Parathyroid adenoma (tissue), 2 donors: Measurements from ENCODE around the gene ONECUT1.

Source experiments
- H2AFZ ChIP-seq: fragments of 300-600 bp; sonication (generic); one replicate; pipeline ENCODE4 v1.7.0; 2017; ENCODE audit warnings: antibody characterized with exemption, mild to moderate bottlenecking
- H3K27ac ChIP-seq: fragments of 300-600 bp; sonication (generic); one replicate; pipeline ENCODE4 v1.7.0; 2017
- H3K27me3 ChIP-seq: fragments of 300-600 bp; sonication (generic); one replicate; pipeline ENCODE4 v1.7.0; 2017; ENCODE audit warnings: low read length; ENCODE audit not compliant: control insufficient read depth, insufficient read depth
- H3K36me3 ChIP-seq: fragments of 300-600 bp; sonication (generic); one replicate; pipeline ENCODE4 v1.7.0; 2017; ENCODE audit warnings: low read length; ENCODE audit not compliant: control insufficient read depth, insufficient read depth
- H3K4me1 ChIP-seq: fragments of 300-600 bp; sonication (generic); one replicate; pipeline ENCODE4 v1.7.0; 2017; ENCODE audit warnings: control low read depth
- H3K4me2 ChIP-seq: fragments of 300-600 bp; sonication (generic); one replicate; pipeline ENCODE4 v1.7.0; 2017; ENCODE audit warnings: low read length
- H3K4me3 ChIP-seq: fragments of 300-600 bp; sonication (generic); one replicate; pipeline ENCODE4 v1.7.0; 2017; ENCODE audit warnings: low read depth, low read length
- H3K79me2 ChIP-seq: fragments of 300-600 bp; sonication (generic); one replicate; pipeline ENCODE4 v1.7.0; 2017; ENCODE audit warnings: control low read depth
- H3K9ac ChIP-seq: fragments of 300-600 bp; sonication (generic); one replicate; pipeline ENCODE4 v1.7.0; 2017; ENCODE audit warnings: mild to moderate bottlenecking
- H3K9me3 ChIP-seq: fragments of 300-600 bp; sonication (generic); one replicate; pipeline ENCODE4 v1.7.0; 2017; ENCODE audit warnings: low read length; ENCODE audit not compliant: control insufficient read depth
- TF ChIP-seq, protein P1 (sequence below): fragments of 300-600 bp; sonication (generic); IDR thresholded peaks from one replicate; pipeline ENCODE4 v1.7.0; 2017; ENCODE audit warnings: antibody characterized with exemption, mild to moderate bottlenecking
- donor health status: primary hyperparathyroidism.

ONECUT1 gene

DNA sequence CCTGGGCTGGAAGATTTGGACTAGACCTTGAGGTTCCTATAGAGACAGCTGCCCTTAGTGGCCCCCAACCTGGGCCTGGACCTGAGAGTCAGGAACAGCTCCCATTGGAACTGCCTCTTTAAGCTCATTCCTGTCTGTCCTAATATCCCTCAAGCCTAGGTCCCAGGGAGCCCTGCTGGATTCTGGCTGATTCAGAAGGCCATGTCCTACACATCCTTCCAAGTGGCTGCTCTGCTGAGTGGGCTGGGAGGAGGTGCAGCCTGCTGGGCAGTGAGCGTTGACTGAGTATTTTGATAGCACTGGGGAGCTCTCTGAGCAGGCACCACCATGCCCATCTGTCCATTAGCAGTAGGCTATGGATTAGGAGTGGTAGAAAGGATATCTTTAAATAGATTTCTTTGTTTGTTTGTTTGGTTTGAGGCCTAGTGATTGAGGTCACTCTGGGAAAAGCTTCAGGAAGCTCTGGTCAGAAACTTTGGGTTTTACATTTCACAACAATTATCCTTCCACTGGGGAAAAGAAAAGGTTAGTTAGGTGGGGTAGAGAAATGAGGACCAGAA lies 56.4 kb downstream of the ONECUT1 start:
- no peak overlapping the region for H3K4me3 ChIP-seq
- peak overlapping the region; percentile 22 for H3K4me2 ChIP-seq
- H3K27me3 ChIP-seq = no peaks in the 10 kb centered on the region
- H3K9me3 ChIP-seq = no peaks in the 10 kb centered on the region
- H3K4me1 ChIP-seq = peaks cover 11% of the 10 kb centered on the region
- H3K9ac ChIP-seq = no peak overlapping the region
- H2AFZ ChIP-seq = peak overlapping the region; percentile 78
- no peaks in the 10 kb centered on the region for H3K36me3 ChIP-seq
- TF ChIP-seq, protein P1, sequence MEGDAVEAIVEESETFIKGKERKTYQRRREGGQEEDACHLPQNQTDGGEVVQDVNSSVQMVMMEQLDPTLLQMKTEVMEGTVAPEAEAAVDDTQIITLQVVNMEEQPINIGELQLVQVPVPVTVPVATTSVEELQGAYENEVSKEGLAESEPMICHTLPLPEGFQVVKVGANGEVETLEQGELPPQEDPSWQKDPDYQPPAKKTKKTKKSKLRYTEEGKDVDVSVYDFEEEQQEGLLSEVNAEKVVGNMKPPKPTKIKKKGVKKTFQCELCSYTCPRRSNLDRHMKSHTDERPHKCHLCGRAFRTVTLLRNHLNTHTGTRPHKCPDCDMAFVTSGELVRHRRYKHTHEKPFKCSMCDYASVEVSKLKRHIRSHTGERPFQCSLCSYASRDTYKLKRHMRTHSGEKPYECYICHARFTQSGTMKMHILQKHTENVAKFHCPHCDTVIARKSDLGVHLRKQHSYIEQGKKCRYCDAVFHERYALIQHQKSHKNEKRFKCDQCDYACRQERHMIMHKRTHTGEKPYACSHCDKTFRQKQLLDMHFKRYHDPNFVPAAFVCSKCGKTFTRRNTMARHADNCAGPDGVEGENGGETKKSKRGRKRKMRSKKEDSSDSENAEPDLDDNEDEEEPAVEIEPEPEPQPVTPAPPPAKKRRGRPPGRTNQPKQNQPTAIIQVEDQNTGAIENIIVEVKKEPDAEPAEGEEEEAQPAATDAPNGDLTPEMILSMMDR = no peak
- H3K79me2 ChIP-seq = no peaks in the 10 kb centered on the region
- peak overlapping the region; percentile 79 for H3K27ac ChIP-seq

DNA sequence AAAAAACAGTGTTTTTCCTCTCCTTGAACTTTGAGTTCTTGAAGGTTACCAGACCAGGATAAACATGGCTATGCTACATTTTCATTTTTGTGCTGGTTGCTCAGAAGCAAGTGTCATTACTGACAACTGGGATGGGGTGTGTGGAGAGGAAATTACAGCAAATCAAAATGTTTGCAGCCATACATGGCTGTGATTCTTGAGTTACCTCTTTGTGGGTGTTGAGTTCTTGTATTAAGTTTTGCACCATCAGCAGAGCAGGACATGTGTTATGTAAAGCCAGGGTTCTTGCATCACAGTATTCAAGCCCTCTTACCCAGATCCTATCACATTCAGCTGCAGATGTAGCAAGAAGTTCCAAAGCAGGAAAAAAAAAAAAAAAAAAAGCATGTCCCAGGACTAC lies 57.0 kb downstream of the ONECUT1 start:
- Histone ChIP-seq H3K9ac (no peak overlapping the region), H3K27me3 (no peaks in the 10 kb centered on the region), H3K4me1 (peaks cover 11% of the 10 kb centered on the region), H3K36me3 (no peaks in the 10 kb centered on the region), H2AFZ (no peak overlapping the region), H3K27ac (peak overlapping the region; percentile 79), H3K79me2 (no peaks in the 10 kb centered on the region), H3K4me2 (no peak overlapping the region), H3K9me3 (no peaks in the 10 kb centered on the region), H3K4me3 (no peak overlapping the region)
- TF ChIP-seq, protein P1 = no peak

DNA sequence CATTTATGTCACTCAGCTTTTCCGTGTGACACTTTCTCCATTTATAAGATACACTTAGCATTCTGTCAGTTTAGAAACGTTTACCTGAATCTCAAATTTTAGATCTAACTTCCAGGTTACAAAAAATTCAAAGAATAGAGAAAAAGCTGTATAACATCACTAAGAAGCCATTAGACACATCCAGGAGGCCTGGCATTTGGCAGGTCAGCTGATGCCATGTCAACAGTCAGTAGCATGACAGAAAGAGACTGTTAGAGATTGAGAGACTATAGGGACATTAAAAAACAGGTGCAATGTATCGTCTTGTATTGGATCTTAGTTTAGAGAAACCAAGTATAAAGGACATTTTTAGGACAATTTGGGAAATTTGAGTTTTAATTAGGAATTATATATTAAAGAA lies 57.6 kb downstream of the ONECUT1 start:
- H3K4me1 ChIP-seq = peaks cover 13% of the 10 kb centered on the region
- H2AFZ ChIP-seq = no peak overlapping the region
- TF ChIP-seq, protein P1 = no peak
- H3K27ac ChIP-seq = peak overlapping the region; percentile 79
- no peak overlapping the region for H3K4me2 ChIP-seq
- H3K36me3 ChIP-seq = no peaks in the 10 kb centered on the region
- H3K4me3 ChIP-seq = no peak overlapping the region
- H3K27me3 ChIP-seq = no peaks in the 10 kb centered on the region
- H3K9ac ChIP-seq = no peak overlapping the region
- no peaks in the 10 kb centered on the region for H3K9me3 ChIP-seq
- H3K79me2 ChIP-seq = no peaks in the 10 kb centered on the region

DNA sequence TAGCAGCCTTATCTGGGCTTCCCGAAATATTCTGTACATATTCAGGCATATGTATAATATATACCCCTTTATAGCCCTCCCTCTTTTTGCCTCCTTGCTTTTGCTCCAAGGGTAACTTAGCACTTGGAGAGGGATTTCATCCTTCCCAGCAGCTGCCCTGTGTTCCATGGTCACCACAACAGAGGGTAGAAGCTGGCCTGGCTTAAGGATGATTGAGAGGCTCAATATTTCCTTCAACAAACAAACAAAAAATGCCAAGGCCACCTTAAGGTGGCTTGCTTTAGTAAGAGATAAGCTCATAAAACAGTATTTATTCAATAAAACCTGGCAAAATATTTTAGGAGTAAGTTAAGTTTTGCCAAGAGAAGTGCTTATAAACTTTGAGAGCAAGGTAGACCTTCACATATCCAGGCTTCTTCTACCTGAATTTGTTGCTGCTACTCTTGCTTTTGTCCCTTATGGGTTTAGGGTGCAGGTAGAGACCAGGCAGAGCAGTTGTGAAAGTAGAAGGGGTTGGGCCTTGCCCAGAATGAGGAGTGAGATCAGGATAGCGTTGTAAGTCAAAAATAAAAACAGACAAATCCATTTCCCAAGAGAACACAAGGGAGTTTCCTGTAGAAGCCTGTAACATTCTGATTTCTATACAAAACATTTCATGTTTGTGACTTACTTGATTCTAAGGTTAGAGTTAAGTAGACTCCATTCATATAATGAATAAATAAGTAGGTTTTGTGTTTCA lies 58.2 kb downstream of the ONECUT1 start:
- Histone ChIP-seq H3K79me2 (no peaks in the 10 kb centered on the region), H3K27ac (no peak overlapping the region), H3K9me3 (no peaks in the 10 kb centered on the region), H3K4me1 (peaks cover 13% of the 10 kb centered on the region), H3K9ac (no peak overlapping the region), H3K4me2 (no peak overlapping the region), H2AFZ (peak overlapping the region; percentile 60), H3K36me3 (no peaks in the 10 kb centered on the region), H3K27me3 (no peaks in the 10 kb centered on the region), H3K4me3 (no peak overlapping the region)
- TF ChIP-seq, protein P1 = no peak

DNA sequence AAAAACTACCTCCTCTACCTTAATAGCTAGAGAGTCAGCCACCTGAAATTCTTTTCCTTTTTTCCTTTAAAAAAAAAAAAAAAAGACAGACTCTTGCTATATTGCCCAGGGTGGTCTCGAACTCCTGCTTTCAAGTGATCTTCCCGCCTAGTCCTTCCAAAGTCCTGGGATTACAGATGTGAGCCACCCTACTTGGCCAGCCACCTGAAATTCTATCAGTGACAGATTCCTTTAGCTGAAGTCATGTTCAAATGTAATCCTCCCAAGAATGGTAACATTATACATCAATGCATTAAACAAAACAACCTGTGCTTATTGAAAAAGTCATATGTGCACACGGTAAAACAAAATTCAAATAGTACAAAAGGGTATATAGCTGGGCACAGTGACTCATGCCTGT lies 59.1 kb downstream of the ONECUT1 start:
- H3K4me3 ChIP-seq = no peak overlapping the region

More for the DNA sequence above, 59.1 kb downstream of the ONECUT1 start:
- Histone ChIP-seq H3K9me3 (no peaks in the 10 kb centered on the region), H3K27ac (no peak overlapping the region), H3K9ac (no peak overlapping the region), H3K27me3 (no peaks in the 10 kb centered on the region), H3K79me2 (no peaks in the 10 kb centered on the region), H3K36me3 (no peaks in the 10 kb centered on the region), H3K4me1 (peaks cover 13% of the 10 kb centered on the region), H2AFZ (no peak overlapping the region), H3K4me2 (no peak overlapping the region)
- TF ChIP-seq, protein P1 = no peak
